Kidney (tissue), 14 donors: ENCODE measurements around the gene EFHC2. TPM values are rescaled to one million over a fixed set of nuclear protein-coding genes. Genes with fewer than 3 reads are reported as not detected.
"Not testable (repeated sequence)": the region's sequence is repeated elsewhere in the genome, so short reads cannot be mapped to it uniquely, and the experiment has no call there.

ENCODE experiments used
- DNase-seq, 5 donors: peaks; one replicate each; pipeline ENCODE4 v3.0.0-alpha.2; 2013 to 2020
- FAIRE-seq: peaks from 2 replicates; lab custom pipeline; 2012; peaks lifted over from hg19 to GRCh38; lab: Jason Lieb, UNC
- H3K27ac ChIP-seq, 2 donors: one replicate each; pipeline ENCODE4 v1.7.0; 2013; ENCODE audit warnings: low read depth in 2 of 2, low read length in 2 of 2, inconsistent platforms in 1 of 2
- H3K27me3 ChIP-seq: one replicate; pipeline ENCODE4 v1.7.1; 2013; ENCODE audit warnings: low read length, inconsistent platforms; ENCODE audit not compliant: control insufficient read depth, insufficient read depth
- H3K36me3 ChIP-seq, 3 donors: one replicate each; pipeline versions ENCODE4 v1.7.0 to v1.7.1; 2013; ENCODE audit warnings: low read length in 3 of 3, control low read depth in 1 of 3, inconsistent platforms in 1 of 3; ENCODE audit not compliant: insufficient read depth in 3 of 3, control insufficient read depth in 2 of 3
- H3K4me1 ChIP-seq, 3 donors: one replicate each; pipeline versions ENCODE4 v1.7.0 to v1.7.1; 2013; ENCODE audit warnings: low read length in 3 of 3, inconsistent platforms in 1 of 3, low read depth in 1 of 3; ENCODE audit not compliant: control insufficient read depth in 2 of 3, insufficient read depth in 2 of 3
- H3K4me3 ChIP-seq, 3 donors: one replicate each; pipeline versions ENCODE4 v1.7.0 to v1.8.1; 2013; ENCODE audit warnings: low read length in 3 of 3, control low read depth in 1 of 3, inconsistent platforms in 1 of 3
- H3K9ac ChIP-seq, 3 donors: one replicate each; pipeline versions ENCODE4 v1.7.0 to v1.7.1; 2013; ENCODE audit warnings: low read length in 3 of 3, control low read depth in 1 of 3, inconsistent platforms in 1 of 3
- H3K9me3 ChIP-seq, 3 donors: one replicate each; pipeline versions ENCODE4 v1.7.0 to v1.7.1; 2013; ENCODE audit warnings: low read length in 3 of 3, control low read depth in 1 of 3, inconsistent platforms in 1 of 3; ENCODE audit not compliant: control insufficient read depth in 2 of 3, insufficient read depth in 1 of 3
- CTCF ChIP-seq: IDR thresholded peaks from 3 replicates; pipeline ENCODE4 v1.5.1; 2012; ENCODE audit warnings: mild to moderate bottlenecking, moderate library complexity, borderline replicate concordance; ENCODE audit not compliant: insufficient read depth; ENCODE audit errors: extremely low read depth
- intact Hi-C: fragments of 100-400 bp; cut with DNase I; formaldehyde crosslinking; loops from one replicate; pipeline ENCODE4 v1.11.1; 2022
- polyA plus RNA-seq: library from polyadenylated mRNA; stranded (reverse); fragments of 350-450 nt; fragmentation: Illumina TruSeq; extraction: RNeasy Lipid Tissue Mini Kit (QIAGEN cat#74804); gene quantifications from one replicate; pipeline ENCODE4 v1.2.3, GENCODE V29; 2014; ENCODE audit warnings: low read depth, low replicate concordance; ENCODE audit not compliant: insufficient read depth
- total RNA-seq: library from RNA; stranded (reverse); fragmentation: NEBNext Ultra II Directional; extraction: Animal tissue kit (Norgen Biotek cat#: 25700); gene quantifications from one replicate; pipeline ENCODE4 v1.2.1, GENCODE V29; 2021
- donor health status: control.
- donor health status: control.
- donor health status: control.
- donor health status: control.
- donor health status: control.
- donor health status: DM: yes; HTN: yes; CAD: no.
- donor health status: Normal renal cell carcinoma (clear cell type).

EFHC2 gene
- total and polyA plus RNA-seq, 2 donors from 2014 or later, result 1.6 to 6.4 TPM

DNA sequence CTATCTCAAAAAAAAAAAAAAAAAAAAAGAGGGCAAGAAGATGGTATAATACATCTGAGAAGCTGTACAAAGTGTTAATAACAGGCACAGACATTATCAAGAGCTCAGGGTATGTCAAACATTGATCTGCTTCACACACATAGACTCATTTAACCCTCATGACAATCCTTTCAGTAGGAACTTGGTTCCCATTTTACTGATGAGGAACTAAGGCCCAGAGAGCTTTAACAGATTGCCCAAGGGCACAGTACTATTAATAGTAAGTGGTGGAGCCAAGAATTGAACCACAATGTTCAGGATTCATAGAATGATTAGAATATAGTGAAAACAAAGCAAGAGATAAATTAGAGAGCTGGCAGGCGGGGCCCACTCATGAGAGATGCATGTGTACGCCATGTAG lies 154.4 kb downstream of the EFHC2 start:
- no peaks in the 10 kb centered on the region for H3K9me3 ChIP-seq
- no peak for TF ChIP-seq CTCF
- no peaks in the 10 kb centered on the region for H3K36me3 ChIP-seq
- FAIRE-seq (no peak), DNase-seq (no peak)
- no peak overlapping the region for H3K4me3 ChIP-seq
- no peak overlapping the region for H3K27ac ChIP-seq
- intact Hi-C loops, result no loop called here
- no peak overlapping the region for H3K9ac ChIP-seq
- H3K27me3 ChIP-seq, result no peaks in the 10 kb centered on the region
- H3K4me1 ChIP-seq, result no peaks in the 10 kb centered on the region

GRCh38 chrX:44187915-44188314 lies 155.6 kb downstream of the EFHC2 start:
- DNase-seq, H3K36me3 ChIP-seq, H3K4me3 ChIP-seq, H3K4me1 ChIP-seq, H3K9ac ChIP-seq, FAIRE-seq, intact Hi-C loops, H3K9me3 ChIP-seq, H3K27ac ChIP-seq, H3K27me3 ChIP-seq: not testable (repeated sequence)

DNA sequence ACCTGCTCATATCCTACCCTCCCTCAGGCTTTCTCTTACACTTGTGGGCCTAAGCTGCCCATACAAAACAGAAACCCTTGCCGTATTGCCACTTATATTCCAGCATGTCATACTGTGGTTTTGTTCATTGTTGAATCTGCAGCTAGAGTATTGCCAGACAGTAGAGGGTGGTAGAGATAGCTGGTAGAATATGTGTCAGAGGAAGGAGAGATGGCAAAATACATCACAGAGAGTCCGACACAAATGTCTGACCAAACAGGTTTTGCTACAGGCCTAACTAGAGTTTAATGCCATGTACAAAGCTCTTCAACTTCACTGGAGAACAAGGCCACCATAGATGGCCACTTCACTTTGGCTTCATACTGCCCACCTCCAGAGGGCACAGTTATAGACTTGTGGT lies 160.1 kb downstream of the EFHC2 start:
- Histone ChIP-seq H3K36me3 (no peaks in the 10 kb centered on the region), H3K4me3 (no peak overlapping the region), H3K27ac (no peak overlapping the region), H3K27me3 (peaks cover 2% of the 10 kb centered on the region), H3K9ac (no peak overlapping the region), H3K4me1 (no peaks in the 10 kb centered on the region), H3K9me3 (no peaks in the 10 kb centered on the region)
- no peak for FAIRE-seq
- no peak for TF ChIP-seq CTCF
- no peak for DNase-seq
- intact Hi-C loops, result no loop called here

DNA sequence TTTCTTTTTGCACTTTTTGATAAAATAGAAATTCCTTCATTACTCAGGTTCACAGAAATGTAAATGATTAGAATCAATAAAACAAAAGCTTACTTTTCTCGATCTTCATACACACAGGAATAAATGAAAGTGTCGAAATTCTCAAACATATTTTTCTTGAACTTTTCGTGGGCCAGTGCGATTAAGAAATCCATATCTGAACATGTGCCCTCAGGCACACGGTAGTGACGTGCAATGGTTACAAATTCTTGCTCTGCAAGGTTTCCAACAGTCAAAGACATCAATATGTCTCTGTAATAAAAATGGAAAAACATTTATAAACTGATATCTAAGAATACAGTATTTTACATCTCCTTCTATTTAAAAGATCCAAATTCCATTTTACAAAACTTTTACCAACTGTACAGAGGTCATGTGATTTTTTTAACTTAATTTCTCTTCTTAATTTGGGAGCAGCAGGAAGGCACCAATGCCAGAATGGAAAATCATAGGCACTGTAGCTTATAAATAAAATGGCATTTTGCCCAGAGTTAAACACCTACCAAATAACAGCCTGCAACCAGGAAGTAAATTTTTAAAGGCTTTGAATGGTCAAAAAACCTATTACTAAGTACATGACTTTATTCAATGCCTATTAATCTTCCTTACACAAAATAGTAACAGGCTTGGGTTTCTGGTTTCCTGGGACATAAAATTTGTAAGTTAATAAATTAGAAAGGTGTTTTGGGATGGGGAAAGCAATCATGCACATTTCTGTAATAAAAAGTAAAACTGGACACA lies 165.0 kb downstream of the EFHC2 start:
- peaks cover 4% of the 10 kb centered on the region for H3K27me3 ChIP-seq
- no peaks in the 10 kb centered on the region for H3K36me3 ChIP-seq
- no peak overlapping the region for H3K9ac ChIP-seq
- TF ChIP-seq CTCF, result no peak
- H3K9me3 ChIP-seq, result no peaks in the 10 kb centered on the region
- FAIRE-seq (peak; percentile 19), DNase-seq (no peak)
- intact Hi-C loops, result no loop called here
- no peak overlapping the region for H3K4me3 ChIP-seq
- H3K4me1 ChIP-seq, result no peaks in the 10 kb centered on the region
- H3K27ac ChIP-seq, result no peak overlapping the region
